SK-N-SH (cell line): Measurements from ENCODE around the gene UNC45A. TPM values are rescaled to one million over a fixed set of nuclear protein-coding genes. Genes with fewer than 3 reads are reported as not detected.

Experiments used
- CTCF ChIA-PET: fragments of 300-600, 350-600 bp; formaldehyde crosslinking; extraction: SDS; loops from one replicate; lab custom pipeline; 2021; lab: Yijun Ruan, JAX
- POLR2A ChIA-PET: fragments of 350-600 bp; sonication (Branson Sonifier 250); formaldehyde crosslinking; extraction: SDS; loops from one replicate; lab custom pipeline; 2020; ENCODE audit warnings: antibody characterized with exemption, inconsistent platforms; lab: Yijun Ruan, JAX
- DNase-seq: peaks from one replicate; pipeline ENCODE4 v3.0.0; 2012
- H2AFZ ChIP-seq: fragments of 200-600 bp; sonication (generic); 2 replicates; pipeline ENCODE4 v1.8.1; 2016; ENCODE audit warnings: antibody characterized with exemption, mild to moderate bottlenecking, low read depth
- H3F3A ChIP-seq: fragments of 200-600 bp; sonication (generic); replicated peaks from 2 replicates; pipeline ENCODE3; 2016; ENCODE audit warnings: antibody characterized with exemption, mild to moderate bottlenecking; ENCODE audit not compliant: insufficient read depth
- H3K27ac ChIP-seq, 2 experiments: fragments of 200-500 bp in 1 of 2; fragments of 200-600 bp in 1 of 2; sonication (Bioruptor generic) in 1 of 2; sonication (generic), shearing (Covaris generic) in 1 of 2; 2 replicates each; pipeline versions ENCODE4 v1.5.1 to v1.6.1; 2014 to 2016; ENCODE audit warnings: low read depth in 2 of 2, inconsistent platforms in 1 of 2, low read length in 1 of 2, mild to moderate bottlenecking in 1 of 2, mixed read lengths in 1 of 2
- H3K27me3 ChIP-seq: fragments of 200-600 bp; sonication (generic), shearing (Covaris generic); 2 replicates; pipeline ENCODE4 v1.6.1; 2016; ENCODE audit warnings: mixed run types; ENCODE audit not compliant: insufficient read depth
- H3K36me3 ChIP-seq, 2 experiments: fragments of 200-500 bp in 1 of 2; fragments of 200-600 bp in 1 of 2; sonication (Bioruptor generic) in 1 of 2; sonication (generic) in 1 of 2; replicated peaks in 1 of 2; 2 replicates each; pipeline versions ENCODE3 to v1.5.1; 2014 to 2016; ENCODE audit warnings: low read length in 1 of 2, mild to moderate bottlenecking in 1 of 2; ENCODE audit not compliant: insufficient read depth in 2 of 2, control insufficient read depth in 1 of 2
- H3K4me1 ChIP-seq, 2 experiments: fragments of 200-500 bp in 1 of 2; fragments of 200-600 bp in 1 of 2; sonication (Bioruptor generic) in 1 of 2; sonication (generic), shearing (Covaris generic) in 1 of 2; 2 replicates each; pipeline versions ENCODE4 v1.5.1 to v1.6.1; 2014 to 2016; ENCODE audit warnings: low read depth in 1 of 2, low read length in 1 of 2, mixed run types in 1 of 2; ENCODE audit not compliant: insufficient read depth in 2 of 2, control insufficient read depth in 1 of 2
- H3K4me2 ChIP-seq: fragments of 200-600 bp; sonication (generic), shearing (Covaris generic); 2 replicates; pipeline ENCODE4 v1.6.1; 2017; ENCODE audit warnings: mixed run types
- H3K4me3 ChIP-seq, 2 experiments: fragments of 200-500 bp in 1 of 2; fragments of 200-600 bp in 1 of 2; sonication (Bioruptor generic) in 1 of 2; sonication (generic), shearing (Covaris generic) in 1 of 2; 2 replicates each; pipeline versions ENCODE4 v1.5.1 to v1.8.1; 2014 to 2016; ENCODE audit warnings: low read depth in 2 of 2, inconsistent platforms in 1 of 2, low read length in 1 of 2, mild to moderate bottlenecking in 1 of 2, mixed read lengths in 1 of 2, moderate library complexity in 1 of 2
- H3K79me2 ChIP-seq: fragments of 200-600 bp; sonication (generic); 2 replicates; pipeline ENCODE4 v1.8.1; 2017; ENCODE audit warnings: mild to moderate bottlenecking; ENCODE audit not compliant: insufficient read depth
- H3K9ac ChIP-seq: fragments of 200-600 bp; sonication (generic); 2 replicates; pipeline ENCODE4 v1.6.1; 2017; ENCODE audit warnings: mixed run types
- H3K9me2 ChIP-seq: fragments of 200-600 bp; sonication (generic); 2 replicates; pipeline ENCODE4 v1.6.1; 2017; ENCODE audit warnings: mixed run types
- H3K9me3 ChIP-seq: fragments of 200-600 bp; sonication (generic); 2 replicates; pipeline ENCODE4 v1.6.1; 2017; ENCODE audit warnings: mixed run types, mild to moderate bottlenecking, moderate library complexity
- H4K20me1 ChIP-seq: fragments of 200-600 bp; sonication (generic); 2 replicates; pipeline ENCODE4 v1.6.1; 2017; ENCODE audit warnings: mild to moderate bottlenecking, mixed run types; ENCODE audit not compliant: insufficient read depth
- CHD2 ChIP-seq: fragments of 150-350 bp; IDR thresholded peaks from 2 replicates; pipeline ENCODE4 v1.6.1; 2018; ENCODE audit warnings: low read length; ENCODE audit not compliant: partially characterized antibody
- EZH2phosphoT487 ChIP-seq: fragments of 200-600 bp; sonication (generic); IDR thresholded peaks from 2 replicates; pipeline ENCODE4 v1.6.1; 2017; ENCODE audit warnings: low read depth, mixed run types, mild to moderate bottlenecking, antibody characterized with exemption, moderate library complexity, borderline replicate concordance
- FOXM1 ChIP-seq: IDR thresholded peaks from 2 replicates; pipeline ENCODE4 v1.4.0; 2012; ENCODE audit warnings: low read depth, mild to moderate bottlenecking
- GABPA ChIP-seq: IDR thresholded peaks from 2 replicates; pipeline ENCODE4 v1.4.0; 2012; ENCODE audit warnings: low read depth, mild to moderate bottlenecking
- IRF3 ChIP-seq: fragments of 150-350 bp; IDR thresholded peaks from 2 replicates; pipeline ENCODE4 v1.6.1; 2016; ENCODE audit warnings: mild to moderate bottlenecking, low read depth, low read length
- MAX ChIP-seq: IDR thresholded peaks from 2 replicates; pipeline ENCODE4 v1.4.0; 2012; ENCODE audit warnings: low read depth
- MEF2A ChIP-seq: IDR thresholded peaks from 2 replicates; pipeline ENCODE4 v1.4.0; 2012; ENCODE audit warnings: low read depth, borderline replicate concordance
- MXI1 ChIP-seq: IDR thresholded peaks from 2 replicates; pipeline ENCODE4 v1.6.1; 2012; ENCODE audit warnings: mild to moderate bottlenecking, low read depth, low read length, improper control_type of control experiment
- NFIC ChIP-seq: IDR thresholded peaks from 2 replicates; pipeline ENCODE4 v1.4.0; 2012; ENCODE audit warnings: borderline replicate concordance
- NRF1 ChIP-seq: IDR thresholded peaks from 2 replicates; pipeline ENCODE4 v1.6.1; 2012; ENCODE audit warnings: low read depth, mild to moderate bottlenecking, low read length
- RAD21 ChIP-seq: IDR thresholded peaks from 2 replicates; pipeline ENCODE4 v1.6.1; 2012; ENCODE audit warnings: mild to moderate bottlenecking, low read length
- RCOR1 ChIP-seq: fragments of 150-350 bp; IDR thresholded peaks from 2 replicates; pipeline ENCODE4 v1.6.1; 2017; ENCODE audit warnings: antibody characterized with exemption, low read length
- RFX5 ChIP-seq: IDR thresholded peaks from 2 replicates; pipeline ENCODE4 v1.6.1; 2012; ENCODE audit warnings: mild to moderate bottlenecking, improper control_type of control experiment, low read length
- RXRA ChIP-seq: IDR thresholded peaks from 2 replicates; pipeline ENCODE4 v1.4.0; 2012; ENCODE audit warnings: low read depth, mild to moderate bottlenecking, borderline replicate concordance
- SMC3 ChIP-seq: IDR thresholded peaks from 2 replicates; pipeline ENCODE4 v1.6.1; 2012; ENCODE audit warnings: low read depth, low read length, improper control_type of control experiment
- TCF12 ChIP-seq: IDR thresholded peaks from 2 replicates; pipeline ENCODE4 v1.4.0; 2012
- YY1 ChIP-seq: IDR thresholded peaks from 2 replicates; pipeline ENCODE4 v1.4.0; 2012; ENCODE audit warnings: low read depth, mild to moderate bottlenecking
- WGBS: methylation state at CpG from one replicate; pipeline ENCODE4 v1.1.6; 2017; ENCODE audit warnings: low lambda C conversion rate; 5-methylcytosine and 5-hydroxymethylcytosine counted together
- polyA plus RNA-seq, 3 experiments: library from polyadenylated mRNA; depleted of rRNA; stranded (reverse); fragments of >200 nt; gene quantifications; 2 replicates each; pipeline ENCODE4 v1.2.3, GENCODE V29; 2012
- TF ChIP-seq, protein P1 (sequence below): IDR thresholded peaks from 2 replicates; pipeline ENCODE4 v1.4.0; 2012; ENCODE audit warnings: low read depth, borderline replicate concordance
- TF ChIP-seq, protein P2 (sequence below): IDR thresholded peaks from 2 replicates; pipeline ENCODE4 v1.4.0; 2012; ENCODE audit warnings: low read depth, borderline replicate concordance

Gene UNC45A
- polyA plus RNA-seq, 1 of the 3 experiments (the other 2 are of a cell fraction) = 85.1 TPM

DNA sequence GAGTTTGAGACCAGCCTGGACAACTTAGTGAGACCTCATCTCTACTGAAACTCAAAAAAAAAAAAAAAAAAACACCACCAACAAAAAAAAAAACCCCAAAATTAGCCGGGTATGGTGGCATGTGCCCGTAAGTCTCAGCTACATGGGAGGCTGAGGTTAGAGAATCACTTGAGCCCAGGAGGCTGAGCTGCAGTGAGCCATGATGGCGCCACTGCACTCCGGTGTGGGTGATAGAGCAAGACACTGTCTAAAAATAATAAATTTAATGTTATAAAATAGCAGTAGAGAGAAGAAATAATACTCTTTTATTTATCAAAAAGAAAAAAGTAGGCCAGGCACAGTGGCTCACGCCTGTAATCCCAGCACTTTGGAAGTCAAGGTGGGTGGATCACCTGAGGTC is 37.0 kb downstream of the UNC45A start:
- H3K4me1 ChIP-seq = no peaks in the 10 kb centered on the region
- H3K4me3 ChIP-seq = no peak overlapping the region
- no peak for DNase-seq
- no peak overlapping the region for H2AFZ ChIP-seq
- H4K20me1 ChIP-seq = no peaks in the 10 kb centered on the region
- ChIA-PET CTCF (interaction anchor here (1.1 to 7.3 kb wide), 3 partner anchors 14 to 61 kb away, joined by 3 to 74 read pairs (median 4); no protein-coding TSS in a partner anchor), POLR2A (interaction anchor here (1.1 kb wide), 1 partner anchor 12 kb away, joined by 3 read pairs; no protein-coding TSS in a partner anchor)
- H3K27ac ChIP-seq = no peak overlapping the region
- WGBS = 83% methylated on average over 5 of the region's 5 CpGs
- H3K36me3 ChIP-seq = peaks cover 48 to 50% of the 10 kb centered on the region in 2 experiments
- no peaks in the 10 kb centered on the region for H3K27me3 ChIP-seq
- peaks cover 2% of the 10 kb centered on the region for H3F3A ChIP-seq
- H3K4me2 ChIP-seq = no peak overlapping the region
- no peaks in the 10 kb centered on the region for H3K9me3 ChIP-seq
- H3K79me2 ChIP-seq = peaks cover 3% of the 10 kb centered on the region
- no peaks in the 10 kb centered on the region for H3K9me2 ChIP-seq
- TF ChIP-seq MEF2A = no peak
- TF ChIP-seq RCOR1 = no peak
- no peak for TF ChIP-seq CHD2
- no peak for TF ChIP-seq FOXM1
- TF ChIP-seq RFX5 = no peak
- TF ChIP-seq TCF12 = no peak
- TF ChIP-seq, all 33 proteins: peak for 0
- H3K9ac ChIP-seq = no peak overlapping the region

- Histone ChIP-seq H3K36me3 (peaks cover 33 to 43% of the 10 kb centered on the region in 2 experiments), H2AFZ (no peak overlapping the region), H3K4me1 (no peaks in the 10 kb centered on the region), H3K27me3 (no peaks in the 10 kb centered on the region), H3K9me3 (no peaks in the 10 kb centered on the region), H3K27ac (no peak overlapping the region), H3K79me2 (peaks cover 7% of the 10 kb centered on the region), H3K4me2 (no peak overlapping the region), H3K9me2 (no peaks in the 10 kb centered on the region), H3K9ac (no peak overlapping the region), H4K20me1 (no peaks in the 10 kb centered on the region), H3F3A (no peaks in the 10 kb centered on the region), H3K4me3 (no peak overlapping the region)
- no peak for DNase-seq
- ChIA-PET CTCF (interaction anchor here (10.6 kb wide), 1 partner anchor 18 kb away, joined by 74 read pairs; the partner anchor contains the start of gene RCCD1), POLR2A (no interaction called here)
- 94% methylated on average over 21 of the region's 21 CpGs for WGBS
- TF ChIP-seq, protein P1, sequence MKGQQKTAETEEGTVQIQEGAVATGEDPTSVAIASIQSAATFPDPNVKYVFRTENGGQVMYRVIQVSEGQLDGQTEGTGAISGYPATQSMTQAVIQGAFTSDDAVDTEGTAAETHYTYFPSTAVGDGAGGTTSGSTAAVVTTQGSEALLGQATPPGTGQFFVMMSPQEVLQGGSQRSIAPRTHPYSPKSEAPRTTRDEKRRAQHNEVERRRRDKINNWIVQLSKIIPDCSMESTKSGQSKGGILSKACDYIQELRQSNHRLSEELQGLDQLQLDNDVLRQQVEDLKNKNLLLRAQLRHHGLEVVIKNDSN = no peak
- TF ChIP-seq FOXM1 (no peak), SMC3 (no peak), EZH2phosphoT487 (no peak), RAD21 (no peak), CHD2 (no peak), MAX (no peak), YY1 (no peak), GABPA (no peak), RCOR1 (no peak), MEF2A (no peak), NFIC (no peak), NRF1 (no peak), RXRA (no peak), IRF3 (no peak), MXI1 (no peak)
- TF ChIP-seq, protein P2, sequence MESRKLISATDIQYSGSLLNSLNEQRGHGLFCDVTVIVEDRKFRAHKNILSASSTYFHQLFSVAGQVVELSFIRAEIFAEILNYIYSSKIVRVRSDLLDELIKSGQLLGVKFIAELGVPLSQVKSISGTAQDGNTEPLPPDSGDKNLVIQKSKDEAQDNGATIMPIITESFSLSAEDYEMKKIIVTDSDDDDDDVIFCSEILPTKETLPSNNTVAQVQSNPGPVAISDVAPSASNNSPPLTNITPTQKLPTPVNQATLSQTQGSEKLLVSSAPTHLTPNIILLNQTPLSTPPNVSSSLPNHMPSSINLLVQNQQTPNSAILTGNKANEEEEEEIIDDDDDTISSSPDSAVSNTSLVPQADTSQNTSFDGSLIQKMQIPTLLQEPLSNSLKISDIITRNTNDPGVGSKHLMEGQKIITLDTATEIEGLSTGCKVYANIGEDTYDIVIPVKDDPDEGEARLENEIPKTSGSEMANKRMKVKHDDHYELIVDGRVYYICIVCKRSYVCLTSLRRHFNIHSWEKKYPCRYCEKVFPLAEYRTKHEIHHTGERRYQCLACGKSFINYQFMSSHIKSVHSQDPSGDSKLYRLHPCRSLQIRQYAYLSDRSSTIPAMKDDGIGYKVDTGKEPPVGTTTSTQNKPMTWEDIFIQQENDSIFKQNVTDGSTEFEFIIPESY = no peak
Observed at GRCh38 chr15:90974216-90974615, 39.1 kb downstream of the UNC45A start.
